SK-N-SH treated with all-trans-retinoic acid at 6 μM for 48 hours (cell line): ENCODE data around the gene ZNF454.

Source experiments
- ATAC-seq: fragments of 200-7000 bp; cut with Tn5 transposase; 3 replicates; pipeline ENCODE4 v1.9.1; 2020; ENCODE audit warnings: mild to moderate bottlenecking, moderate library complexity
- BACH2 ChIP-seq: fragments of 250-450 bp; sonication (Bioruptor Pico); IDR thresholded peaks from 2 replicates; pipeline ENCODE4 v1.9.0; 2021; ENCODE audit warnings: mild to moderate bottlenecking, borderline replicate concordance
- CREB5 ChIP-seq: fragments of 250-450 bp; sonication (Bioruptor Pico); IDR thresholded peaks from 2 replicates; pipeline ENCODE4 v1.5.1; 2020; ENCODE audit warnings: low read depth, mild to moderate bottlenecking, moderate library complexity
- CSRNP3 ChIP-seq: fragments of 250-450 bp; sonication (Bioruptor Pico); IDR thresholded peaks from 2 replicates; pipeline ENCODE4 v1.5.1; 2021; ENCODE audit warnings: mild to moderate bottlenecking, moderate library complexity
- ESRRG ChIP-seq: fragments of 250-450 bp; sonication (Bioruptor Pico); IDR thresholded peaks from 2 replicates; pipeline ENCODE4 v1.6.1; 2021; ENCODE audit warnings: mild to moderate bottlenecking
- GLIS3 ChIP-seq: fragments of 250-450 bp; sonication (Bioruptor Pico); IDR thresholded peaks from 2 replicates; pipeline ENCODE4 v1.5.0; 2020; ENCODE audit warnings: mild to moderate bottlenecking, moderate library complexity
- ISL1 ChIP-seq: fragments of 250-450 bp; sonication (Bioruptor Pico); IDR thresholded peaks from 2 replicates; pipeline ENCODE4 v2.1.2; 2022; ENCODE audit warnings: mild to moderate bottlenecking, moderate library complexity
- OSR1 ChIP-seq: fragments of 250-450 bp; sonication (Bioruptor Pico); IDR thresholded peaks from 2 replicates; pipeline ENCODE4 v1.8.0; 2022; ENCODE audit warnings: moderate library complexity, mild to moderate bottlenecking, inconsistent platforms
- RARB ChIP-seq: fragments of 250-450 bp; sonication (Bioruptor Pico); IDR thresholded peaks from 2 replicates; pipeline ENCODE4 v1.8.0; 2021; ENCODE audit warnings: mild to moderate bottlenecking, moderate library complexity
- SNAI2 ChIP-seq: fragments of 250-450 bp; sonication (Bioruptor Pico); IDR thresholded peaks from 2 replicates; pipeline ENCODE4 v1.5.0; 2020; ENCODE audit warnings: mild to moderate bottlenecking, moderate library complexity
- TCF4 ChIP-seq: fragments of 250-450 bp; sonication (Bioruptor Pico); IDR thresholded peaks from 2 replicates; pipeline ENCODE4 v1.8.0; 2021; ENCODE audit warnings: mild to moderate bottlenecking, moderate library complexity, borderline replicate concordance
- TOX ChIP-seq: fragments of 250-450 bp; sonication (Bioruptor Pico); IDR thresholded peaks from 2 replicates; pipeline ENCODE4 v1.8.0; 2021; ENCODE audit warnings: mild to moderate bottlenecking, moderate library complexity, borderline replicate concordance
- TSHZ2 ChIP-seq: fragments of 250-450 bp; sonication (Bioruptor Pico); IDR thresholded peaks from 2 replicates; pipeline ENCODE4 v1.5.0; 2020; ENCODE audit warnings: mild to moderate bottlenecking, moderate library complexity
- ZC3H10 ChIP-seq: fragments of 250-450 bp; sonication (Bioruptor Pico); IDR thresholded peaks from 2 replicates; pipeline ENCODE4 v1.5.1; 2021; ENCODE audit warnings: mild to moderate bottlenecking, moderate library complexity
- ZFP3 ChIP-seq: fragments of 250-450 bp; sonication (Bioruptor Pico); IDR thresholded peaks from 2 replicates; pipeline ENCODE4 v1.5.0; 2020; ENCODE audit warnings: mild to moderate bottlenecking, moderate library complexity
- ZFP30 ChIP-seq: fragments of 450-650 bp; formaldehyde crosslinking; IDR thresholded peaks from 2 replicates; pipeline ENCODE4 v1.5.0; 2022; ENCODE audit warnings: mild to moderate bottlenecking, moderate library complexity
- ZNF565 ChIP-seq: fragments of 450-650 bp; formaldehyde crosslinking; conservative IDR thresholded peaks from 2 replicates; pipeline ENCODE4 v1.5.0; 2020; ENCODE audit warnings: low read depth, mild to moderate bottlenecking, moderate library complexity
- ZNF70 ChIP-seq: fragments of 450-650 bp; formaldehyde crosslinking; IDR thresholded peaks from 2 replicates; pipeline ENCODE4 v1.5.0; 2020; ENCODE audit warnings: mild to moderate bottlenecking, moderate library complexity
- ZNF8 ChIP-seq: fragments of 450-650 bp; formaldehyde crosslinking; IDR thresholded peaks from 2 replicates; pipeline ENCODE4 v1.5.0; 2020; ENCODE audit warnings: mild to moderate bottlenecking, moderate library complexity

ZNF454 gene

GRCh38 chr5:178994580-178995340, 53.8 kb downstream of the ZNF454 start, which contains the start of gene GRM6:
GRM6 (minus strand) TSS chr5:178995320; CDS start chr5:178994944, 376 bp downstream.
- ATAC-seq: no peak

GRCh38 chr5:178995341-178995690, 54.3 kb downstream of the ZNF454 start:
- ATAC-seq: no peak
- TF ChIP-seq ESRRG (CRISPR knock-in tag) (no peak), ZNF8 (no peak), ISL1 (CRISPR knock-in tag) (no peak), SNAI2 (CRISPR knock-in tag) (no peak), ZFP3 (no peak)
- TF ChIP-seq, all 23 proteins: peak for 0

More at GRCh38 chr5:178994580-178995340, 53.8 kb downstream of the ZNF454 start, which contains the start of gene GRM6:
- TF ChIP-seq ISL1 (CRISPR knock-in tag): no peak
- no peak for TF ChIP-seq RARB (CRISPR knock-in tag)
- no peak for TF ChIP-seq BACH2 (CRISPR knock-in tag)
- no peak for TF ChIP-seq GLIS3
- TF ChIP-seq OSR1 (CRISPR knock-in tag): no peak
- TF ChIP-seq ESRRG (CRISPR knock-in tag): no peak
- no peak for TF ChIP-seq TOX (CRISPR knock-in tag)
- no peak for TF ChIP-seq TSHZ2
- TF ChIP-seq ZNF565: no peak
- no peak for TF ChIP-seq CREB5 (CRISPR knock-in tag)
- no peak for TF ChIP-seq ZC3H10 (CRISPR knock-in tag)
- no peak for TF ChIP-seq CSRNP3
- no peak for TF ChIP-seq ZFP3

- no peak for ATAC-seq
Observed at GRCh38 chr5:178996156-178996555, 55.2 kb downstream of the ZNF454 start.

More at GRCh38 chr5:178996156-178996555, 55.2 kb downstream of the ZNF454 start:
- TF ChIP-seq TSHZ2: no peak
- no peak for TF ChIP-seq ESRRG (CRISPR knock-in tag)
- no peak for TF ChIP-seq ZNF565
- TF ChIP-seq CREB5 (CRISPR knock-in tag): no peak
- TF ChIP-seq ZFP3: no peak
- TF ChIP-seq GLIS3: no peak
- TF ChIP-seq ZNF70 (CRISPR knock-in tag): no peak
- no peak for TF ChIP-seq ISL1 (CRISPR knock-in tag)
- no peak for TF ChIP-seq BACH2 (CRISPR knock-in tag)
- TF ChIP-seq RARB (CRISPR knock-in tag): no peak
- no peak for TF ChIP-seq TCF4 (CRISPR knock-in tag)
- TF ChIP-seq TOX (CRISPR knock-in tag): no peak
- TF ChIP-seq ZFP30 (CRISPR knock-in tag): no peak
- no peak for TF ChIP-seq ZNF8
